Measurements from ENCODE around the gene RAD51B.

RAD51B gene

GRCh38 chr14:68384335-68384734 is 564.8 kb downstream of the RAD51B start:
- no peak for DNase-seq (ENCODE audit: extremely low read depth, insufficient read length)

GRCh38 chr14:68384881-68385280 is 565.3 kb downstream of the RAD51B start:
- no peaks in the 10 kb centered on the region for H3K36me3 ChIP-seq (ENCODE audit: control insufficient read depth, insufficient read depth, low read length)
- no peak for TF ChIP-seq CTCF (IDR thresholded peaks at IDR 0.05; ENCODE audit: insufficient read depth, low read length, poor library complexity, severe bottlenecking)
- H3K27me3 ChIP-seq (replicated peaks; ENCODE audit: control insufficient read depth, insufficient read depth, low read length) = no peaks in the 10 kb centered on the region
- no peak overlapping the region for H3K4me3 ChIP-seq (replicated peaks; ENCODE audit: low read depth, low read length)
- no peak for DNase-seq (ENCODE audit: extremely low read depth, insufficient read length)

More at GRCh38 chr14:68384335-68384734, 564.8 kb downstream of the RAD51B start:
- no peak overlapping the region for H3K4me3 ChIP-seq (replicated peaks; ENCODE audit: low read depth, low read length)
- no peak for TF ChIP-seq CTCF (IDR thresholded peaks at IDR 0.05; ENCODE audit: insufficient read depth, low read length, poor library complexity, severe bottlenecking)
- H3K27me3 ChIP-seq (replicated peaks; ENCODE audit: control insufficient read depth, insufficient read depth, low read length) = no peaks in the 10 kb centered on the region
- no peaks in the 10 kb centered on the region for H3K36me3 ChIP-seq (ENCODE audit: control insufficient read depth, insufficient read depth, low read length)

GRCh38 chr14:68386446-68386845 is 566.9 kb downstream of the RAD51B start:
- no peak overlapping the region for H3K4me3 ChIP-seq (replicated peaks; ENCODE audit: low read depth, low read length)
- H3K27me3 ChIP-seq (replicated peaks; ENCODE audit: control insufficient read depth, insufficient read depth, low read length) = no peaks in the 10 kb centered on the region
- H3K36me3 ChIP-seq (ENCODE audit: control insufficient read depth, insufficient read depth, low read length) = no peaks in the 10 kb centered on the region
- no peak for DNase-seq (ENCODE audit: extremely low read depth, insufficient read length)
- no peak for TF ChIP-seq CTCF (IDR thresholded peaks at IDR 0.05; ENCODE audit: insufficient read depth, low read length, poor library complexity, severe bottlenecking)

- no peaks in the 10 kb centered on the region for H3K27me3 ChIP-seq (replicated peaks; ENCODE audit: control insufficient read depth, insufficient read depth, low read length)
- TF ChIP-seq CTCF (IDR thresholded peaks at IDR 0.05; ENCODE audit: insufficient read depth, low read length, poor library complexity, severe bottlenecking) = no peak
- DNase-seq (ENCODE audit: extremely low read depth, insufficient read length) = no peak
- H3K36me3 ChIP-seq (ENCODE audit: control insufficient read depth, insufficient read depth, low read length) = no peaks in the 10 kb centered on the region
- H3K4me3 ChIP-seq (replicated peaks; ENCODE audit: low read depth, low read length) = no peak overlapping the region
Measured at GRCh38 chr14:68386950-68387779, 567.6 kb downstream of the RAD51B start.

- H3K36me3 ChIP-seq (ENCODE audit: control insufficient read depth, insufficient read depth, low read length) = no peaks in the 10 kb centered on the region
- no peaks in the 10 kb centered on the region for H3K27me3 ChIP-seq (replicated peaks; ENCODE audit: control insufficient read depth, insufficient read depth, low read length)
- TF ChIP-seq CTCF (IDR thresholded peaks at IDR 0.05; ENCODE audit: insufficient read depth, low read length, poor library complexity, severe bottlenecking) = no peak
- DNase-seq (ENCODE audit: extremely low read depth, insufficient read length) = no peak
- no peak overlapping the region for H3K4me3 ChIP-seq (replicated peaks; ENCODE audit: low read depth, low read length)
Measured at GRCh38 chr14:68389943-68390342, 570.4 kb downstream of the RAD51B start.
